Measurements from ENCODE around the gene PTGR3.

The PTGR3 gene

DNA sequence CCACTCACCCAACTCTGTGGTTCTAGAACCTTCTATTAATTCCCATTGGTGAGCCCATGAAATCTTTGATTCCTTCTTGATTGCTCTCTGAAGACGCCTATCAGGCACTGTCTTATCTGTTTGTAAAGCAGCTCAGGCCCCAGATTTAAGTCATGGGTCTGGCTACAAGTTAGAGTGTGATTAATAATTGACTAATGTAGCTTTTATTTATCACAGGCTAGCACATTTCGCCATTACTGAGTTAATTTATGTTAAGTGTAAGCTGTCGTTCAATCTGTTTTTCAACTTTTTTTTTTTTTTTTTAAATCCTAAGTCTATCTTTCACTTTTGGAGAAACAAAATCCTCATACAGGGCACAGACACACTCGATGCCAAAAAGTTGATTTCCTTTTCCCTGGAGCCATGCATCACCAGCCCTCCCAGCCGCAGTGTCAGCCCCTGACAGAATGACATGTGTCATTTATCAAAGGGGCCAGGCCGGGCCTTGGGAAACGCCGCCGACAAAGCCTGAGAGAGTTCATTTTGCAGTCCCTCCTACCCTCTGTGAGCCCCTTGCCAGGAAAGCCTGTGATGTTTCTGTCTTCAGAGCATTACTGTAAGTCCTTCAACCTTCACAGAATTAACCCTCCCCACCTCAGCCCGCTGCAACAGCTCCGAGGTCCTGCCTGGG lies 17.5 kb upstream of the PTGR3 start:
- TF ChIP-seq, protein P1, sequence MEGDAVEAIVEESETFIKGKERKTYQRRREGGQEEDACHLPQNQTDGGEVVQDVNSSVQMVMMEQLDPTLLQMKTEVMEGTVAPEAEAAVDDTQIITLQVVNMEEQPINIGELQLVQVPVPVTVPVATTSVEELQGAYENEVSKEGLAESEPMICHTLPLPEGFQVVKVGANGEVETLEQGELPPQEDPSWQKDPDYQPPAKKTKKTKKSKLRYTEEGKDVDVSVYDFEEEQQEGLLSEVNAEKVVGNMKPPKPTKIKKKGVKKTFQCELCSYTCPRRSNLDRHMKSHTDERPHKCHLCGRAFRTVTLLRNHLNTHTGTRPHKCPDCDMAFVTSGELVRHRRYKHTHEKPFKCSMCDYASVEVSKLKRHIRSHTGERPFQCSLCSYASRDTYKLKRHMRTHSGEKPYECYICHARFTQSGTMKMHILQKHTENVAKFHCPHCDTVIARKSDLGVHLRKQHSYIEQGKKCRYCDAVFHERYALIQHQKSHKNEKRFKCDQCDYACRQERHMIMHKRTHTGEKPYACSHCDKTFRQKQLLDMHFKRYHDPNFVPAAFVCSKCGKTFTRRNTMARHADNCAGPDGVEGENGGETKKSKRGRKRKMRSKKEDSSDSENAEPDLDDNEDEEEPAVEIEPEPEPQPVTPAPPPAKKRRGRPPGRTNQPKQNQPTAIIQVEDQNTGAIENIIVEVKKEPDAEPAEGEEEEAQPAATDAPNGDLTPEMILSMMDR (IDR thresholded peaks at IDR 0.05; ENCODE audit: low read depth, low read length) = no peak
- Histone ChIP-seq H3K9me3 (ENCODE audit: severe bottlenecking) (no peaks in the 10 kb centered on the region), H3K4me3 (ENCODE audit: low read depth, low read length) (no peak overlapping the region), H3K27me3 (ENCODE audit: insufficient read depth, low read depth, severe bottlenecking) (no peaks in the 10 kb centered on the region), H3K27ac (no peak overlapping the region), H3K36me3 (no peaks in the 10 kb centered on the region)
- DNase-seq = peak; percentile 45

DNA sequence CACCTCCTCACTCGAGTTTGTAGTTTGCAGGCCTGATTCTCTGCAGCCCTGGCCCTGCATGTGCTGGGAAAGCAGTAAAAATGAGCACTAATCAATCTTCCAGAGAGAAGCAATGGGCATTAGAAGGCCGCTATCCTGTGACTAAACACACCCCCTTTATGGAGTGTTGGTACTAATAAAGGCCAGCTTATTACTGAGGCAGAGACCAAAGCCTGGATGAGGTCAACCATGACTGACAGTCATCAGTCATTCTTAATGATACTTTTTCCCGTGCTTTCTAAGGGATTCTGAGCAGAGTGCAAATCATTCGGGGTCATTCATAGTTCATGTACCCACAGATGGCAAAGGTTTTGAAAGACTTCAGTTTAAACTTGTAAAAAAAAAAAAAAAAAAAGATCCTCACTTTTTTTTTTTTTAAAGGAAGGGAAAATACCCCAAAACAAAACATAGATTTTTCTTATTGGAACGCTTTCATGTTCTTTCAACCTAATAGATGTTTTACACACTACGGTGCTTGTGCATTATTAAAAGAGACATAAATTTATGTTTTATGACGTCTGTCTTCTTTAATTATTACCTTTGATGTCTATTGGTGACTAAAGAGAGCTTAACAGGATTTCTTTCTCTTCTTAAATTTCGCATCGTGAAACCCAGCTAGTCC lies 14.9 kb upstream of the PTGR3 start:
- Histone ChIP-seq H3K27me3 (ENCODE audit: insufficient read depth, low read depth, severe bottlenecking) (no peaks in the 10 kb centered on the region), H3K36me3 (no peaks in the 10 kb centered on the region), H3K4me3 (ENCODE audit: low read depth, low read length) (no peak overlapping the region), H3K9me3 (ENCODE audit: severe bottlenecking) (no peaks in the 10 kb centered on the region), H3K27ac (no peak overlapping the region)
- TF ChIP-seq, protein P1 (IDR thresholded peaks at IDR 0.05; ENCODE audit: low read depth, low read length) = no peak
- DNase-seq = peak; percentile 41

DNA sequence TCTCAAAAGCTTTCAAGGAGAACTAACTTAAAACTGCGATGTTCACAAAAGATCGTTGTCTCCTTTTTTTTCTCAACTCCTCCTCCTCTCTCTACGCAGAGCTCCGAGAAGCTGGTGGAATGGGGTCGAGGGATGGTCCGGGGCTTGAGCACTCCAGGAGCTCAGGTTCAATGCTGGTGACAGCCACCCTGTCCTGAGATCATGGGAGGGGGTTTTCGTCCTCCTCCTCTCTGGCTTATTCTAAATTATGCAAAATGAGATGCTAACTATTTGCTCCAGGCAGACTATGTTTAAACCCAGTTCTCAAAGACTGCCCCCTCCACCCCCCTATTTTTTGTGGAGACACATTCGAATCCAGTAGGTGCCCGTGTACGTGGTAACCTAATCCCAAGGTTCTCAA lies 13.5 kb upstream of the PTGR3 start:
- no peaks in the 10 kb centered on the region for H3K9me3 ChIP-seq (ENCODE audit: severe bottlenecking)
- H3K27ac ChIP-seq = no peak overlapping the region
- H3K36me3 ChIP-seq = no peaks in the 10 kb centered on the region
- DNase-seq = no peak
- TF ChIP-seq, protein P1 (IDR thresholded peaks at IDR 0.05; ENCODE audit: low read depth, low read length) = no peak
- H3K4me3 ChIP-seq (ENCODE audit: low read depth, low read length) = no peak overlapping the region
- no peaks in the 10 kb centered on the region for H3K27me3 ChIP-seq (ENCODE audit: insufficient read depth, low read depth, severe bottlenecking)

DNA sequence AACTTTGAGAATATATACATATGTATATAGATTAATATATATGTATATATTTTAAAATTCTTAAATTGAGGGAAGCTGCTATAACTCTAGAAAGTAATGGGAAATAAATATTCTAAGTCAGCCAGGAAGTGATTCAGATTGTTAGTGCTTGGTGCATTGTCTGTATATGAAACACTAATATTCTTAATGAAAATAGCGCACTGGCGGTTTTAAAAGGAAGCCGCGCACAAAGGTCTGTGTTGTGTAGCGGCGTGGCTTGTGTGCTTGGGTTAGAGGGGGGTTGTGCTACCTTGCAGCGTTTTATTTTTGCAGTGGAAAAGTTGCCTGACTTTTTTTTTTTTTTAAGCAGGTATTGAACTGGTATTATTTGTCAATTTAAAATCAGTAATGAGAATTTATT lies 13.0 kb upstream of the PTGR3 start:
- TF ChIP-seq, protein P1 (IDR thresholded peaks at IDR 0.05; ENCODE audit: low read depth, low read length) = no peak
- Histone ChIP-seq H3K27ac (no peak overlapping the region), H3K9me3 (ENCODE audit: severe bottlenecking) (no peaks in the 10 kb centered on the region), H3K4me3 (ENCODE audit: low read depth, low read length) (no peak overlapping the region), H3K27me3 (ENCODE audit: insufficient read depth, low read depth, severe bottlenecking) (no peaks in the 10 kb centered on the region), H3K36me3 (no peaks in the 10 kb centered on the region)
- no peak for DNase-seq

DNA sequence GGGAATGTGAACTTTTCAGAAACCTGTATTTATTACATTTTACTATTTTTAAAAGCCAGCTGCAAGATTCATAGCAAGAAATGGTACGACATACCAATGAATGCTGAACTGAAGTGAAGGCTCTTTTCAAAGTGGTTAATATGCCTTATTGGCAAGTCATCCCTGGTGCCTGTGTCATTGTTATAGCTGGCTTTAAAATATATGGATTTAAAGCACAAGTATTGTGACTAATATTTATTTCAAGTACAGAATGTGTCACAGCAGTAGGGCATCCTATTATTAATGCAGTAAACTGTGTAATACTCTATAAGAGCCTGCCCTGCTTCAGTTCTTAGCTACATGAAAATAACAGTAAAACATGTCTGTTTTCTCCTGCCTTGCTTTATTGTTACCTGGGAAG lies 12.5 kb upstream of the PTGR3 start:
- Histone ChIP-seq H3K4me3 (ENCODE audit: low read depth, low read length) (no peak overlapping the region), H3K36me3 (no peaks in the 10 kb centered on the region), H3K27ac (no peak overlapping the region), H3K27me3 (ENCODE audit: insufficient read depth, low read depth, severe bottlenecking) (no peaks in the 10 kb centered on the region), H3K9me3 (ENCODE audit: severe bottlenecking) (no peaks in the 10 kb centered on the region)
- no peak for DNase-seq
- TF ChIP-seq, protein P1 (IDR thresholded peaks at IDR 0.05; ENCODE audit: low read depth, low read length) = no peak
